Keratinocyte (primary cell): ENCODE results near the gene TBC1D19. TPM values are rescaled to one million over a fixed set of nuclear protein-coding genes. Genes with fewer than 3 reads are reported as not detected.

Experiments
- DNase-seq: peaks from one replicate; pipeline ENCODE4 v3.0.0-alpha.2; 2011; ENCODE audit warnings: low read depth, missing footprints, low spot score
- FAIRE-seq: peaks from 2 replicates; lab custom pipeline; 2011; peaks lifted over from hg19 to GRCh38; lab: Jason Lieb, UNC
- H2AFZ ChIP-seq: 2 replicates; pipeline ENCODE4 v1.6.0; 2012; ENCODE audit warnings: low read length, control low read depth, inconsistent platforms; ENCODE audit not compliant: control insufficient read depth
- H3K27ac ChIP-seq: 2 replicates; pipeline ENCODE4 v1.5.1; 2011; ENCODE audit warnings: low read length; ENCODE audit not compliant: control insufficient read depth, insufficient read depth
- H3K27me3 ChIP-seq: 3 replicates; pipeline ENCODE4 v1.6.0; 2011; ENCODE audit warnings: low read length; ENCODE audit not compliant: control insufficient read depth, insufficient read depth; ENCODE audit errors: extremely low read depth
- H3K36me3 ChIP-seq, 2 experiments: 2 replicates in 1 of 2; 3 replicates in 1 of 2; pipeline ENCODE4 v1.5.1; 2011; ENCODE audit warnings: low read length in 2 of 2, mild to moderate bottlenecking in 1 of 2; ENCODE audit not compliant: control insufficient read depth in 2 of 2, insufficient read depth in 2 of 2; ENCODE audit errors: extremely low read depth in 1 of 2
- H3K4me1 ChIP-seq: 3 replicates; pipeline ENCODE4 v1.5.1; 2011; ENCODE audit warnings: low read length; ENCODE audit not compliant: control insufficient read depth, insufficient read depth; ENCODE audit errors: extremely low read depth
- H3K4me2 ChIP-seq: 3 replicates; pipeline ENCODE4 v1.6.0; 2011; ENCODE audit warnings: low read depth, low read length; ENCODE audit not compliant: control insufficient read depth, insufficient read depth; ENCODE audit errors: extremely low read depth
- H3K4me3 ChIP-seq, 3 experiments: fragments of 200-600 bp in 1 of 3; sonication (generic) in 1 of 3; 2 replicates in 2 of 3; 3 replicates in 1 of 3; pipeline ENCODE4 v1.5.1; 2011 to 2016; ENCODE audit warnings: low read length in 3 of 3, mild to moderate bottlenecking in 3 of 3, control low read depth in 2 of 3, inconsistent platforms in 1 of 3, low read depth in 1 of 3, mixed read lengths in 1 of 3, mixed run types in 1 of 3, moderate library complexity in 1 of 3; ENCODE audit not compliant: control insufficient read depth in 2 of 3, insufficient read depth in 2 of 3; ENCODE audit errors: extremely low read depth in 1 of 3
- H3K79me2 ChIP-seq: 2 replicates; pipeline ENCODE4 v1.6.0; 2012; ENCODE audit warnings: low read length; ENCODE audit not compliant: control insufficient read depth, insufficient read depth
- H3K9ac ChIP-seq: 3 replicates; pipeline ENCODE4 v1.6.0; 2011; ENCODE audit warnings: low read length; ENCODE audit not compliant: control insufficient read depth, insufficient read depth; ENCODE audit errors: extremely low read depth
- H3K9me1 ChIP-seq: 3 replicates; pipeline ENCODE4 v1.6.0; 2011; ENCODE audit warnings: low read length; ENCODE audit not compliant: control insufficient read depth, insufficient read depth; ENCODE audit errors: extremely low read depth
- H3K9me3 ChIP-seq: 2 replicates; pipeline ENCODE4 v1.5.1; 2012; ENCODE audit warnings: low read depth, low read length; ENCODE audit not compliant: control insufficient read depth
- H4K20me1 ChIP-seq: 3 replicates; pipeline ENCODE4 v1.6.0; 2011; ENCODE audit warnings: low read length; ENCODE audit not compliant: control insufficient read depth, insufficient read depth; ENCODE audit errors: extremely low read depth
- CTCF ChIP-seq, 3 experiments: IDR thresholded peaks in 1 of 3; conservative IDR thresholded peaks in 1 of 3; optimal IDR thresholded peaks in 1 of 3; 2 replicates in 2 of 3; 3 replicates in 1 of 3; pipeline versions ENCODE3 to v1.5.1; 2011; ENCODE audit warnings: low read length in 3 of 3, mild to moderate bottlenecking in 3 of 3, moderate library complexity in 2 of 3, control low read depth in 1 of 3, inconsistent platforms in 1 of 3; ENCODE audit not compliant: insufficient read depth in 2 of 3; ENCODE audit errors: extremely low read depth in 1 of 3
- EZH2 ChIP-seq: IDR thresholded peaks from one replicate; pipeline ENCODE4 v1.6.1; 2012; ENCODE audit warnings: inconsistent platforms, mild to moderate bottlenecking, low read length, moderate library complexity
- dilution Hi-C: fragments of 300-500 bp; cut with MboI; formaldehyde crosslinking; loops from one replicate; pipeline ENCODE4 v1.7.0; 2020; ENCODE audit warnings: low sequenced_read_pairs; ENCODE audit not compliant: extremely low pct_ligation_motif_present
- polyA plus RNA-seq, 5 experiments: library from polyadenylated mRNA; depleted of rRNA in 3 of 5; stranded (reverse) in 3 of 5; stranded (forward) in 1 of 5; unstranded in 1 of 5; fragments of >200 nt; gene quantifications; 1 replicate in 1 of 5; 2 replicates in 3 of 5; 3 replicates in 1 of 5; pipeline versions ENCODE4 v1.2.1 to v1.2.3, GENCODE V29; 2011 to 2012; ENCODE audit warnings: missing spikeins in 2 of 5, low read depth in 1 of 5, low replicate concordance in 1 of 5

Gene TBC1D19
- polyA plus RNA-seq, 1 donor (not counting 4 experiments of a cell fraction or from before 2014, with no cell fraction given) = 11.3 TPM

- Histone ChIP-seq H3K4me2 (no peak overlapping the region), H2AFZ (no peak overlapping the region), H4K20me1 (no peaks in the 10 kb centered on the region), H3K9me3 (no peaks in the 10 kb centered on the region), H3K27me3 (no peaks in the 10 kb centered on the region), H3K4me3 (no peak overlapping the region), H3K79me2 (no peaks in the 10 kb centered on the region), H3K4me1 (no peaks in the 10 kb centered on the region), H3K9ac (no peak overlapping the region), H3K9me1 (no peaks in the 10 kb centered on the region), H3K27ac (no peak overlapping the region), H3K36me3 (no peaks in the 10 kb centered on the region)
- DNase-seq (no peak), FAIRE-seq (no peak)
- TF ChIP-seq CTCF (optimal IDR thresholded peaks at IDR 0.05 in 1 of 3, IDR thresholded peaks at IDR 0.05 in 1 of 3, conservative IDR thresholded peaks at IDR 0.05 in 1 of 3; ENCODE audit: extremely low read depth in 1 of 3, insufficient read depth in 2 of 3, low read length in 3 of 3) = no peak
- dilution Hi-C loops = no loop called here
Observed at GRCh38 chr4:26729547-26729946, 145.7 kb downstream of the TBC1D19 start.

- Histone ChIP-seq H3K27ac (no peak overlapping the region), H3K4me2 (no peak overlapping the region), H2AFZ (no peak overlapping the region), H4K20me1 (no peaks in the 10 kb centered on the region), H3K9me1 (no peaks in the 10 kb centered on the region), H3K79me2 (no peaks in the 10 kb centered on the region), H3K36me3 (no peaks in the 10 kb centered on the region), H3K4me3 (no peak overlapping the region), H3K9me3 (no peaks in the 10 kb centered on the region), H3K27me3 (no peaks in the 10 kb centered on the region), H3K9ac (no peak overlapping the region), H3K4me1 (no peaks in the 10 kb centered on the region)
- DNase-seq (no peak), FAIRE-seq (no peak)
- dilution Hi-C loops = no loop called here
- TF ChIP-seq CTCF (optimal IDR thresholded peaks at IDR 0.05 in 1 of 3, IDR thresholded peaks at IDR 0.05 in 1 of 3, conservative IDR thresholded peaks at IDR 0.05 in 1 of 3; ENCODE audit: extremely low read depth in 1 of 3, insufficient read depth in 2 of 3, low read length in 3 of 3) = no peak
- no peak for TF ChIP-seq EZH2
Observed at GRCh38 chr4:26731351-26732035, 147.6 kb downstream of the TBC1D19 start.
